ENCODE results near the gene PCDHGB6. TPM values are rescaled to one million over a fixed set of nuclear protein-coding genes. Genes with fewer than 3 reads are reported as not detected.
A peak's percentile ranks its signal among the peaks of the same experiment; 100 is the strongest.

The PCDHGB6 gene
- total and polyA plus RNA-seq, 4 donors = 1.1 to 11.6 (median 4.1) TPM

GRCh38 chr5:141388661-141389060 is 19.2 kb upstream of the PCDHGB6 start:
- Histone ChIP-seq H3K9me3 (ENCODE audit: control insufficient read depth in 4 of 4, insufficient read depth in 3 of 4, low read length in 3 of 4) (peaks cover 3 to 47% (median 23%) of the 10 kb centered on the region in 4 donors), H3K36me3 (ENCODE audit: control insufficient read depth in 4 of 4, insufficient read depth in 4 of 4, low read length in 4 of 4) (peaks cover 0 to 15% (median 0%) of the 10 kb centered on the region in 4 donors), H3K27me3 (ENCODE audit: control insufficient read depth in 3 of 3, insufficient read depth in 3 of 3, low read length in 2 of 3) (peaks cover 0 to 2% (median 0%) of the 10 kb centered on the region in 3 donors), H3K4me3 (no peak overlapping the region), H3K27ac (ENCODE audit: low read depth in 1 of 2, low read length in 1 of 2) (no peak overlapping the region), H3K9ac (ENCODE audit: insufficient read depth in 1 of 2, low read length in 2 of 2) (no peak overlapping the region), H3K4me1 (ENCODE audit: control insufficient read depth in 5 of 5, insufficient read depth in 5 of 5, low read length in 5 of 5) (no peaks in the 10 kb centered on the region)
- TF ChIP-seq, protein P1, sequence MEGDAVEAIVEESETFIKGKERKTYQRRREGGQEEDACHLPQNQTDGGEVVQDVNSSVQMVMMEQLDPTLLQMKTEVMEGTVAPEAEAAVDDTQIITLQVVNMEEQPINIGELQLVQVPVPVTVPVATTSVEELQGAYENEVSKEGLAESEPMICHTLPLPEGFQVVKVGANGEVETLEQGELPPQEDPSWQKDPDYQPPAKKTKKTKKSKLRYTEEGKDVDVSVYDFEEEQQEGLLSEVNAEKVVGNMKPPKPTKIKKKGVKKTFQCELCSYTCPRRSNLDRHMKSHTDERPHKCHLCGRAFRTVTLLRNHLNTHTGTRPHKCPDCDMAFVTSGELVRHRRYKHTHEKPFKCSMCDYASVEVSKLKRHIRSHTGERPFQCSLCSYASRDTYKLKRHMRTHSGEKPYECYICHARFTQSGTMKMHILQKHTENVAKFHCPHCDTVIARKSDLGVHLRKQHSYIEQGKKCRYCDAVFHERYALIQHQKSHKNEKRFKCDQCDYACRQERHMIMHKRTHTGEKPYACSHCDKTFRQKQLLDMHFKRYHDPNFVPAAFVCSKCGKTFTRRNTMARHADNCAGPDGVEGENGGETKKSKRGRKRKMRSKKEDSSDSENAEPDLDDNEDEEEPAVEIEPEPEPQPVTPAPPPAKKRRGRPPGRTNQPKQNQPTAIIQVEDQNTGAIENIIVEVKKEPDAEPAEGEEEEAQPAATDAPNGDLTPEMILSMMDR (IDR thresholded peaks at IDR 0.05; ENCODE audit: control extremely low read depth, extremely low read depth) = no peak
- ATAC-seq (ENCODE audit: insufficient read depth, low FRiP score) = no peak
- 40 to 54% methylated on average over 10 of the region's 10 CpGs for WGBS, 2 donors
- DNase-seq = no peak

GRCh38 chr5:141389153-141390042 is 18.4 kb upstream of the PCDHGB6 start:
- Histone ChIP-seq H3K4me3 (no peak overlapping the region), H3K27me3 (ENCODE audit: control insufficient read depth in 3 of 3, insufficient read depth in 3 of 3, low read length in 2 of 3) (peaks cover 0 to 2% (median 0%) of the 10 kb centered on the region in 3 donors), H3K36me3 (ENCODE audit: control insufficient read depth in 4 of 4, insufficient read depth in 4 of 4, low read length in 4 of 4) (peaks cover 0 to 19% (median 0%) of the 10 kb centered on the region in 4 donors), H3K27ac (ENCODE audit: low read depth in 1 of 2, low read length in 1 of 2) (no peak overlapping the region), H3K9ac (ENCODE audit: insufficient read depth in 1 of 2, low read length in 2 of 2) (no peak overlapping the region), H3K9me3 (ENCODE audit: control insufficient read depth in 4 of 4, insufficient read depth in 3 of 4, low read length in 3 of 4) (peaks cover 3 to 48% (median 22%) of the 10 kb centered on the region in 4 donors), H3K4me1 (ENCODE audit: control insufficient read depth in 5 of 5, insufficient read depth in 5 of 5, low read length in 5 of 5) (no peaks in the 10 kb centered on the region)
- WGBS, 2 donors = 35 to 41% methylated on average over 77 of the region's 77 CpGs
- ATAC-seq (ENCODE audit: insufficient read depth, low FRiP score) (no peak), DNase-seq (no peak)
- TF ChIP-seq, protein P1 (IDR thresholded peaks at IDR 0.05; ENCODE audit: control extremely low read depth, extremely low read depth) = no peak

GRCh38 chr5:141392429-141393198 is 15.2 kb upstream of the PCDHGB6 start, which contains the start of gene PCDHGA8:
Gene PCDHGA8, plus strand, starts transcription at chr5:141392633. Its CDS starts 181 bp downstream, at chr5:141392814.
- Histone ChIP-seq H3K36me3 (ENCODE audit: control insufficient read depth in 4 of 4, insufficient read depth in 4 of 4, low read length in 4 of 4) (peaks cover 0 to 19% (median 0%) of the 10 kb centered on the region in 4 donors), H3K9ac (ENCODE audit: insufficient read depth in 1 of 2, low read length in 2 of 2) (no peak within 1 kb of the TSS), H3K4me3 (no peak within 1 kb of the TSS), H3K9me3 (ENCODE audit: control insufficient read depth in 4 of 4, insufficient read depth in 3 of 4, low read length in 3 of 4) (peaks cover 3 to 42% (median 20%) of the 10 kb centered on the region in 4 donors), H3K4me1 (ENCODE audit: control insufficient read depth in 5 of 5, insufficient read depth in 5 of 5, low read length in 5 of 5) (no peaks in the 10 kb centered on the region), H3K27ac (ENCODE audit: low read depth in 1 of 2, low read length in 1 of 2) (no peak within 1 kb of the TSS), H3K27me3 (ENCODE audit: control insufficient read depth in 3 of 3, insufficient read depth in 3 of 3, low read length in 2 of 3) (peaks cover 0 to 2% (median 0%) of the 10 kb centered on the region in 3 donors)
- TF ChIP-seq, protein P1 (IDR thresholded peaks at IDR 0.05; ENCODE audit: control extremely low read depth, extremely low read depth) = no peak
- no peak for ATAC-seq (ENCODE audit: insufficient read depth, low FRiP score)
- 27 to 28% methylated on average over 38 of the region's 38 CpGs for WGBS, 2 donors
- peak in 1 of 3 donors; percentile 17 for DNase-seq
